Osteocyte (in vitro differentiated cells): ENCODE measurements around the gene C5orf22. TPM values are rescaled to one million over a fixed set of nuclear protein-coding genes. Genes with fewer than 3 reads are reported as not detected.

Experiments
- DNase-seq: peaks from one replicate; pipeline ENCODE4 v3.0.0; 2021; ENCODE audit warnings: mixed read lengths; ENCODE audit not compliant: unreplicated experiment; ENCODE audit errors: extremely low spot score
- H3K27ac Mint-ChIP-seq: one replicate; pipeline ENCODE4 v1.8.0; 2021; ENCODE audit warnings: mild to moderate bottlenecking, mixed read lengths; ENCODE audit not compliant: unreplicated experiment
- H3K27me3 Mint-ChIP-seq: one replicate; pipeline ENCODE4 v1.8.0; 2021; ENCODE audit warnings: mixed read lengths; ENCODE audit not compliant: unreplicated experiment
- H3K36me3 Mint-ChIP-seq: one replicate; pipeline ENCODE4 v1.8.0; 2021; ENCODE audit warnings: mixed read lengths; ENCODE audit not compliant: unreplicated experiment
- H3K4me1 Mint-ChIP-seq: one replicate; pipeline ENCODE4 v1.8.0; 2021; ENCODE audit warnings: mixed read lengths; ENCODE audit not compliant: unreplicated experiment
- H3K4me3 Mint-ChIP-seq: one replicate; pipeline ENCODE4 v1.8.0; 2021; ENCODE audit warnings: mild to moderate bottlenecking, moderate library complexity, mixed read lengths; ENCODE audit not compliant: unreplicated experiment
- H3K9me3 Mint-ChIP-seq: one replicate; pipeline ENCODE4 v1.8.0; 2021; ENCODE audit warnings: mixed read lengths; ENCODE audit not compliant: unreplicated experiment
- total RNA-seq: library from RNA; stranded (reverse); gene quantifications from 2 replicates; pipeline ENCODE4 v1.2.1, GENCODE V29; 2021
- TF ChIP-seq, protein P1 (sequence below): fragments of 200-600 bp; sonication (generic); IDR thresholded peaks from 2 replicates; pipeline ENCODE4 v1.5.0; 2021; ENCODE audit warnings: antibody characterized with exemption, mild to moderate bottlenecking, moderate library complexity

The C5orf22 gene
- total RNA-seq, 1 donor from 2014 or later, result 27.9 TPM

DNA sequence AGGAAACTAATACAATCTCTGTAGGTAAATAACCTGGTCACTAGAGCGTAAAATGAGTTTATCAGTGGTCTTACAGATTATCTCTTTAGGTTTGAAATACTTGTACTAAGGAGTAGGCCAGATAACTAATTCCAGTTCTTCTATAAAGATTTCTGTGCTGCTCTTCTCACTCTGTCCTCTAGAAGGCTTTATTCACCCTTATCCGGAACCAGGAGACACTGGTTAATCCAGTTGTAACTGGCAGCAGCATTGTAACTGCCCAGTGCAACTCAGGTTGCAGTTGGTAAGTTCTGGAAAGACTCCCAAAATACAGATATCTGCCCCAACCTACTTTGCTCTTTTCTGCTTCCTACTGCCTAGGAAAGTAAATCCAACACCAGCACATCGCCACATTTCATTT is 19.8 kb downstream of the C5orf22 start:
- Mint-ChIP-seq H3K4me3 (no peak overlapping the region), H3K27me3 (no peaks in the 10 kb centered on the region), H3K36me3 (peaks cover 55% of the 10 kb centered on the region), H3K9me3 (no peaks in the 10 kb centered on the region), H3K27ac (no peak overlapping the region), H3K4me1 (no peaks in the 10 kb centered on the region)
- TF ChIP-seq, protein P1, sequence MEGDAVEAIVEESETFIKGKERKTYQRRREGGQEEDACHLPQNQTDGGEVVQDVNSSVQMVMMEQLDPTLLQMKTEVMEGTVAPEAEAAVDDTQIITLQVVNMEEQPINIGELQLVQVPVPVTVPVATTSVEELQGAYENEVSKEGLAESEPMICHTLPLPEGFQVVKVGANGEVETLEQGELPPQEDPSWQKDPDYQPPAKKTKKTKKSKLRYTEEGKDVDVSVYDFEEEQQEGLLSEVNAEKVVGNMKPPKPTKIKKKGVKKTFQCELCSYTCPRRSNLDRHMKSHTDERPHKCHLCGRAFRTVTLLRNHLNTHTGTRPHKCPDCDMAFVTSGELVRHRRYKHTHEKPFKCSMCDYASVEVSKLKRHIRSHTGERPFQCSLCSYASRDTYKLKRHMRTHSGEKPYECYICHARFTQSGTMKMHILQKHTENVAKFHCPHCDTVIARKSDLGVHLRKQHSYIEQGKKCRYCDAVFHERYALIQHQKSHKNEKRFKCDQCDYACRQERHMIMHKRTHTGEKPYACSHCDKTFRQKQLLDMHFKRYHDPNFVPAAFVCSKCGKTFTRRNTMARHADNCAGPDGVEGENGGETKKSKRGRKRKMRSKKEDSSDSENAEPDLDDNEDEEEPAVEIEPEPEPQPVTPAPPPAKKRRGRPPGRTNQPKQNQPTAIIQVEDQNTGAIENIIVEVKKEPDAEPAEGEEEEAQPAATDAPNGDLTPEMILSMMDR, result no peak
- no peak for DNase-seq

DNA sequence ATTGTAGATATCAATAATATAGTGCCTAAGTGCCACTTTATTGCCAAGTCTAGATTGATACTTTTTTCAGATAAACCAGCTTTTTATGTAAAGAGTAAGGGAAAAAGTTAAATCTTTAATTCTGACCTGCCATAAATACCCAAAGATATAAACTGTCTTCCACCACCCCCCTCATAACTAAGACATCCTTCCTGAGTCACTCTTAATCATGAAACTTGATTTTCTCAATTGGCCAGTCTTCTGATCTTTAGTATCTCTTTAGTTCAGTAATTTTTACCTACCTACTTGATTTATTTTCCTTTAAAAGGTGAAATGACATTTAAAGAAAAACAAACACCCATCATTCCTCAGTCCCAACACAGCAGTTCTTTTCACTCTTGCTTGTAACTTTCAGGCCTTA is 21.8 kb downstream of the C5orf22 start:
- DNase-seq, result no peak
- H3K9me3 Mint-ChIP-seq, result no peaks in the 10 kb centered on the region
- peaks cover 43% of the 10 kb centered on the region for H3K36me3 Mint-ChIP-seq
- H3K4me1 Mint-ChIP-seq, result no peaks in the 10 kb centered on the region
- H3K4me3 Mint-ChIP-seq, result no peak overlapping the region
- no peak overlapping the region for H3K27ac Mint-ChIP-seq
- TF ChIP-seq, protein P1, result no peak
- no peaks in the 10 kb centered on the region for H3K27me3 Mint-ChIP-seq

DNA sequence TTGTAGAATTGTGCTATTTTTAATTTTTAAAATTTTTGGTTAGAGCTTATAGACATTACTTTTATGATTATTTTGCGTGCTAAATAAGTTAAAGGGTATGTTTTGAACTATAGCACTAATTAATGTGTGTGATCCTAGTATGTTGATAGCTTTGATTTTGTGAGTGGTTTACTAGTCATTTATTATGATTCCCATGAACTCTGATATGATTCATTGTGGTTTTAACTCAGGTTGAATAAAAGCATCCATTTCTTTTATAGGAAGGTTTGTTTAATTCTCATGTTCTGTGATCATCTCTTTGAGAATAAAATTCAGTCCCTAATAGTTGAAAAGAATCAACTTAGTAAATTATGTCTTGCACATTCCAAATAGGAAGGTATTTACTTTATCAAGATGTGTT is 22.5 kb downstream of the C5orf22 start:
- peaks cover 43% of the 10 kb centered on the region for H3K36me3 Mint-ChIP-seq
- no peaks in the 10 kb centered on the region for H3K9me3 Mint-ChIP-seq
- no peak overlapping the region for H3K27ac Mint-ChIP-seq
- TF ChIP-seq, protein P1, result no peak
- no peaks in the 10 kb centered on the region for H3K27me3 Mint-ChIP-seq
- H3K4me3 Mint-ChIP-seq, result no peak overlapping the region
- no peak for DNase-seq
- no peaks in the 10 kb centered on the region for H3K4me1 Mint-ChIP-seq

DNA sequence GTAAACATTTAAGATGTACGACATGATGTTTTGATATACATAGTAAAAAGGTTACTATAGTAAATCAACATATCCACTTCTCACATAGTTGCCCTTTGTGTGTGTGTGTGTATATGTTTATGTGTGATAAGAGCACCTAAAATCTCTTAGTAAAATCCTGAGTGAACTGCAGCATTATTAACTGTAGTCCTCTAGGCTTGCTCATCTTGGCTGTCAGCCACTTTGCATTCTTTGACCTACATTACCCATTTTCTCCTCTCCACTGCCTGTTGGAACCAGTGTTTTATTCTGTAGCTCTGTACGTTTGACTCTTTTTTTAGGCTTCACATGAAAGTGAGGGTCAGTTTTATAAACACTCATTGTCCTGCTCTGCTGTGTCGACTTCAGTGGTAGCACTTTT is 24.4 kb downstream of the C5orf22 start:
- TF ChIP-seq, protein P1, result no peak
- H3K27ac Mint-ChIP-seq, result no peak overlapping the region
- DNase-seq, result no peak
- no peaks in the 10 kb centered on the region for H3K9me3 Mint-ChIP-seq
- H3K36me3 Mint-ChIP-seq, result peaks cover 36% of the 10 kb centered on the region
- H3K4me1 Mint-ChIP-seq, result no peaks in the 10 kb centered on the region
- H3K4me3 Mint-ChIP-seq, result no peak overlapping the region
- no peaks in the 10 kb centered on the region for H3K27me3 Mint-ChIP-seq

DNA sequence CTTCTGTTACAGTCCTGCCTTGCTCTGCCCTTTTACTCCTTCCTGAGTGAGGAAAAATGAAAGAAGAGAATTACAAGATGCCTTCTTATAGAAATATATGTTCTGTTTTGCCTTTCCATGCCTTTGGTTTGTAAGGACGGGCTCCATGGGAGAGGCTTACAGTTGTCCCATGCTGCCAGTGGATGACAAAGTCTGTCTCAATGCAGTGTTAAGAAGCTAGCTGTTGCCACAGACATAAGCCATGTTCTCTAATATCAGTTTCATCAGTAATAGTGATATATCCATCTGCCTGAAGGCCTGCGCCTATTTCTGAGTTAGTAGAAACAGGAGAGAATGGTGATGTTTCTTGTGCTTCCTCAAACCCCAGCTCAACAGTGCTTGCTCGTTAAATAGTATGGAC is 27.8 kb downstream of the C5orf22 start:
- no peak overlapping the region for H3K27ac Mint-ChIP-seq
- no peak overlapping the region for H3K4me3 Mint-ChIP-seq
- H3K27me3 Mint-ChIP-seq, result no peaks in the 10 kb centered on the region
- peaks cover 9% of the 10 kb centered on the region for H3K36me3 Mint-ChIP-seq
- peaks cover 1% of the 10 kb centered on the region for H3K9me3 Mint-ChIP-seq
- TF ChIP-seq, protein P1, result no peak
- H3K4me1 Mint-ChIP-seq, result no peaks in the 10 kb centered on the region
- no peak for DNase-seq
